Suprapubic skin (tissue), 4 donors: Measurements from ENCODE around the gene KCNK4. TPM values are rescaled to one million over a fixed set of nuclear protein-coding genes. Genes with fewer than 3 reads are reported as not detected.

ENCODE experiments used
- DNase-seq, 2 donors: peaks; one replicate each; pipeline ENCODE4 v3.0.0-alpha.2; 2019; ENCODE audit warnings: low spot score in 2 of 2
- H3K27ac ChIP-seq: fragments of 200-600 bp; sonication (generic); one replicate; pipeline ENCODE4 v1.5.1; 2019
- H3K27me3 ChIP-seq: fragments of 200-600 bp; sonication (generic); one replicate; pipeline ENCODE4 v1.5.1; 2019
- H3K36me3 ChIP-seq: fragments of 200-600 bp; sonication (generic); one replicate; pipeline ENCODE4 v1.5.1; 2019
- H3K4me1 ChIP-seq: fragments of 200-600 bp; sonication (generic); one replicate; pipeline ENCODE4 v1.5.1; 2019
- H3K4me3 ChIP-seq: fragments of 200-600 bp; sonication (generic); one replicate; pipeline ENCODE4 v1.5.1; 2019; ENCODE audit warnings: mild to moderate bottlenecking
- H3K9me3 ChIP-seq: fragments of 200-600 bp; sonication (generic); one replicate; pipeline ENCODE4 v1.5.1; 2019
- EP300 ChIP-seq: sonication (generic); formaldehyde crosslinking; IDR thresholded peaks from one replicate; pipeline ENCODE4 v1.6.1; 2017; ENCODE audit warnings: antibody characterized with exemption
- POLR2A ChIP-seq, 2 donors: fragments of 450-650 bp; IDR thresholded peaks; one replicate each; pipeline ENCODE4 v1.6.1; 2017; ENCODE audit warnings: antibody characterized with exemption in 2 of 2, mild to moderate bottlenecking in 2 of 2, moderate library complexity in 2 of 2
- POLR2AphosphoS5 ChIP-seq, 3 donors: sonication (generic); formaldehyde crosslinking; IDR thresholded peaks; one replicate each; pipeline ENCODE4 v1.6.1; 2017; ENCODE audit warnings: antibody characterized with exemption in 3 of 3
- WGBS: methylation state at CpG from one replicate; pipeline ENCODE4 v1.1.5; 2018; 5-methylcytosine and 5-hydroxymethylcytosine counted together
- total RNA-seq, 4 donors: library from RNA; depleted of rRNA; stranded (reverse); fragments of >200 nt; gene quantifications; one replicate each; pipeline ENCODE4 v1.1.0, GENCODE V29; 2016
- TF ChIP-seq, protein P1 (sequence below), 2 donors: fragments of 200-600 bp in 1 of 2; fragments of 450-650 bp in 1 of 2; sonication (generic) in 1 of 2; IDR thresholded peaks; one replicate each; pipeline ENCODE4 v1.5.1; 2016 to 2019; ENCODE audit warnings: antibody characterized with exemption in 2 of 2, mild to moderate bottlenecking in 1 of 2, moderate library complexity in 1 of 2

The KCNK4 gene
- total RNA-seq, 4 donors from 2014 or later, result not detected

- no peak for DNase-seq
- TF ChIP-seq, protein P1, sequence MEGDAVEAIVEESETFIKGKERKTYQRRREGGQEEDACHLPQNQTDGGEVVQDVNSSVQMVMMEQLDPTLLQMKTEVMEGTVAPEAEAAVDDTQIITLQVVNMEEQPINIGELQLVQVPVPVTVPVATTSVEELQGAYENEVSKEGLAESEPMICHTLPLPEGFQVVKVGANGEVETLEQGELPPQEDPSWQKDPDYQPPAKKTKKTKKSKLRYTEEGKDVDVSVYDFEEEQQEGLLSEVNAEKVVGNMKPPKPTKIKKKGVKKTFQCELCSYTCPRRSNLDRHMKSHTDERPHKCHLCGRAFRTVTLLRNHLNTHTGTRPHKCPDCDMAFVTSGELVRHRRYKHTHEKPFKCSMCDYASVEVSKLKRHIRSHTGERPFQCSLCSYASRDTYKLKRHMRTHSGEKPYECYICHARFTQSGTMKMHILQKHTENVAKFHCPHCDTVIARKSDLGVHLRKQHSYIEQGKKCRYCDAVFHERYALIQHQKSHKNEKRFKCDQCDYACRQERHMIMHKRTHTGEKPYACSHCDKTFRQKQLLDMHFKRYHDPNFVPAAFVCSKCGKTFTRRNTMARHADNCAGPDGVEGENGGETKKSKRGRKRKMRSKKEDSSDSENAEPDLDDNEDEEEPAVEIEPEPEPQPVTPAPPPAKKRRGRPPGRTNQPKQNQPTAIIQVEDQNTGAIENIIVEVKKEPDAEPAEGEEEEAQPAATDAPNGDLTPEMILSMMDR (IDR thresholded peaks at IDR 0.05), result no peak
- TF ChIP-seq POLR2A (IDR thresholded peaks at IDR 0.05) (no peak), POLR2AphosphoS5 (IDR thresholded peaks at IDR 0.05) (no peak), EP300 (no peak)
- Histone ChIP-seq H3K9me3 (no peaks in the 10 kb centered on the region), H3K27me3 (no peaks in the 10 kb centered on the region), H3K27ac (no peak overlapping the region), H3K4me3 (no peak overlapping the region), H3K4me1 (no peaks in the 10 kb centered on the region), H3K36me3 (peaks cover 94% of the 10 kb centered on the region)
- 80% methylated on average over 4 of the region's 4 CpGs for WGBS
Observed at GRCh38 chr11:64259533-64260067, 31.5 kb upstream of the KCNK4 start.

GRCh38 chr11:64260147-64260708 is 30.9 kb upstream of the KCNK4 start:
- DNase-seq, result no peak
- H3K27me3 ChIP-seq, result no peaks in the 10 kb centered on the region
- H3K4me3 ChIP-seq, result no peak overlapping the region
- no peaks in the 10 kb centered on the region for H3K4me1 ChIP-seq
- TF ChIP-seq, protein P1 (IDR thresholded peaks at IDR 0.05), result no peak
- TF ChIP-seq POLR2AphosphoS5 (IDR thresholded peaks at IDR 0.05), result no peak
- no peak for TF ChIP-seq POLR2A (IDR thresholded peaks at IDR 0.05)
- no peak for TF ChIP-seq EP300
- WGBS, result 94% methylated on average over 6 of the region's 6 CpGs
- H3K36me3 ChIP-seq, result peaks cover 95% of the 10 kb centered on the region
- no peaks in the 10 kb centered on the region for H3K9me3 ChIP-seq
- no peak overlapping the region for H3K27ac ChIP-seq

DNA sequence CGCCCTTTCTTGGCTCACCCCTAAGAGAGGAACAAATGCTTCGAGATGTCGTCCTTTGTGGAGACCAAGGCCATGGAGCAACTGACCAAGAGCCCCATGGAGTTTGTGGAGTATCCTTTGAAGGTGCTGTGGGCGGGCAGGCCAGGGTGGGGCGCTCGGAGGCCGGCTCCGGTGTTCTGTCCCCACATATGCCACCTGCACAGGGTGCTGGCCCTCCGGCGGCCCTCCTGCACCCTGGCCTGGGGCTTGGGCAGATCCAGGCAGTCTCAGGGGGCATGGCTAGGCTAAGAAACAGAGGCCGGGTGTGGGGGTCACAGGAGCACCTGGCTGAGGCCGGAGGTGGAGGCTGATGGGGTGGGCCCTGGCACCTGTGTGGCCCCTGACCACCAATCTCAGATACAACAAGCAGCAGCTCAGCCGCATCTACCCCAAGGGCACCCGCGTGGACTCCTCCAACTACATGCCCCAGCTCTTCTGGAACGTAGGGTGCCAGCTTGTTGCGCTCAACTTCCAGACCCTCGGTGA is 29.5 kb upstream of the KCNK4 start:
- no peaks in the 10 kb centered on the region for H3K9me3 ChIP-seq
- TF ChIP-seq EP300, result no peak
- TF ChIP-seq, protein P1 (IDR thresholded peaks at IDR 0.05), result no peak
- no peak for TF ChIP-seq POLR2A (IDR thresholded peaks at IDR 0.05)
- no peak for TF ChIP-seq POLR2AphosphoS5 (IDR thresholded peaks at IDR 0.05)
- H3K4me1 ChIP-seq, result no peaks in the 10 kb centered on the region
- H3K36me3 ChIP-seq, result peaks cover 93% of the 10 kb centered on the region
- no peak overlapping the region for H3K4me3 ChIP-seq
- DNase-seq, result no peak
- WGBS, result 89% methylated on average over 13 of the region's 18 CpGs
- no peaks in the 10 kb centered on the region for H3K27me3 ChIP-seq
- H3K27ac ChIP-seq, result no peak overlapping the region

DNA sequence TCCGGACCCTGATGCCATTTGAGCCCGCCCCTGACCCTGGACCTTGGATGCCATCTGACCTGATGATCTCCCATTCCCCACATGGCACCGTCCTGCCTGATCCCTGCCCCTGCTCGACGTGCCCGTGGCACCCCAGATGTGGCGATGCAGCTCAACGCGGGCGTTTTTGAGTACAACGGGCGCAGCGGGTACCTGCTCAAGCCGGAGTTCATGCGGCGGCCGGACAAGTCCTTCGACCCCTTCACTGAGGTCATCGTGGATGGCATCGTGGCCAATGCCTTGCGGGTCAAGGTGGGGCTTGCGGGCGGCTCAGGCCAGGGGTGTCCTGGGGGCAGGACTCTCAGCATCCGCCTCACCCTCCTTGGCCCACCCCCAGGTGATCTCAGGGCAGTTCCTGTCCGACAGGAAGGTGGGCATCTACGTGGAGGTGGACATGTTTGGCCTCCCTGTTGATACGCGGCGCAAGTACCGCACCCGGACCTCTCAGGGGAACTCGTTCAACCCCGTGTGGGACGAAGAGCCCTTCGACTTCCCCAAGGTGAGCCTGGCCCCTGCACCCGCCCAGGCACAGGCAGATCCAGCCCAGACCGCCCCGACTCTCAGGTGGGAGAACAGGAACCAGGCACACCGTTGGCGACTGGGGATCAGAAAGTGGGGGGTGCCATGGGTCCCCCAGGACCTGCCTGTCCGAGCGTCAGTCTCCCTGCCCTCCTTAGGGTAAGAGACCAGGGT is 28.7 kb upstream of the KCNK4 start:
- TF ChIP-seq, protein P1 (IDR thresholded peaks at IDR 0.05), result no peak
- TF ChIP-seq POLR2A (IDR thresholded peaks at IDR 0.05) (no peak), POLR2AphosphoS5 (IDR thresholded peaks at IDR 0.05) (no peak), EP300 (no peak)
- Histone ChIP-seq H3K9me3 (no peaks in the 10 kb centered on the region), H3K36me3 (peaks cover 86% of the 10 kb centered on the region), H3K27ac (no peak overlapping the region), H3K4me3 (no peak overlapping the region), H3K27me3 (no peaks in the 10 kb centered on the region), H3K4me1 (peaks cover 6% of the 10 kb centered on the region)
- 93% methylated on average over 17 of the region's 42 CpGs for WGBS
- DNase-seq, result no peak
